Measurements from ENCODE around the gene LARP4.
"Not testable (repeated sequence)": the region's sequence is repeated elsewhere in the genome, so short reads cannot be mapped to it uniquely, and the experiment has no call there.

LARP4 gene

DNA sequence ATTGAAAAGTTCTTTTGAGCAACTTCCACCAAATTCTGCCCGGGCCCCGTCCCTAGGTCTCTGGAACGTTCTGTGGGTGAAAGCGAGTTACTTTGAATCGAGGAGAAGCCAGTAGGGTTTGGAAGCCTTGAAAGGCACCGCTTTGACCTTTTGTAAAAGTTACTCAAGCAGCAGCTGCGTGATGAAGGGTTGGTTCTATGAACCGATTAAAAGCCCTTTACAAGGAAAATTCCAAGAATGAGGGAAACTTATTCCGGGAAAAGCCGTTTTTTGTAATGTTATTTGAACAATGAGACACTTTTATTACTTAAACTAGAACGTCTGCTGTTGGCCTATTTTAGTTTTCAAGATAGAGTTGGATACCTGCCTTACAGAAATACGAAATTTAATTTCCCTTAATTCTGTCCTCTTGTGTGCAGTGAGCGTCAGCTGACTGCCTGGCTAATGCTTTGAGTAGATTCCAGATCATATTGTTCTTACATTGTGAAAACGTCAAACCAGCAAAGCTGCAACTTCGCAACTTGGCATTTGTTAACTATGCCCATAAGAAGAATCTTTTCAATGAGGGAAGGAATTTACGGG is 906 bp downstream of the LARP4 start:
- DNase-seq (ENCODE audit: low read depth in 2 of 2) = no peak

DNA sequence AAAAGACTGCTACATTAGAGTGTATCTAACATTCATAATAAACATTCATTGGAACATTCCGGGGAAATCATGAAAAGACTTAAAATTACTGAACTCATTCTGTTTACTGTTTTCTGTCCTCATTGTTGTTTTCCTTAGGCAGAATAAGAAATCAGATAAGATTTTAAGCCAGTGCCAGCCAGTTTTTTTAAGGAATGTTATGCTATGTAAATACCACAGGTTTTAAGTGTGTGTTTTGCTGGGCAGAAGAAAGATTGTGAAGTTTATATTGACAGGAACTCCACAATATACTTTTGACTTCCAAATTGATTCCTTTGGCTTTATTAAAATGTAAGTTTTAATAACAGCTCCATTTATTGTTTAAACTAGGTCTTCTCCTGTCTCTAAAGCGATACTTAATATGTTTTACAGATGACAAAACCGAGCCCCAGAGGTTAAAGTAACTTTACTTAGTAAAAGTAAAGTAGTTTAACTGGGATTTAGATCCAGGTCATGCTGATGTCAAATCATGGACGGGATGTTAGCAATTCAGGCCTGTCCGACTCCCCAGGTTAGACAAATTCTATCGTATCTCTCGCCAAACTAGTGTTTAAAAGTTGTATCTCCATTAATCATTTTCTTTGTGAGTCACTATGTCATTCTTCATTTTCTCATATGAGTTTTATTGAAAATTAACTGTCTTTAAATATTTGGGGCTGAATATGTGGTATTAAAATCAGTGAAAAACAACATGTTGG is 1.7 kb downstream of the LARP4 start:
- DNase-seq (ENCODE audit: low read depth in 2 of 2) = no peak

DNA sequence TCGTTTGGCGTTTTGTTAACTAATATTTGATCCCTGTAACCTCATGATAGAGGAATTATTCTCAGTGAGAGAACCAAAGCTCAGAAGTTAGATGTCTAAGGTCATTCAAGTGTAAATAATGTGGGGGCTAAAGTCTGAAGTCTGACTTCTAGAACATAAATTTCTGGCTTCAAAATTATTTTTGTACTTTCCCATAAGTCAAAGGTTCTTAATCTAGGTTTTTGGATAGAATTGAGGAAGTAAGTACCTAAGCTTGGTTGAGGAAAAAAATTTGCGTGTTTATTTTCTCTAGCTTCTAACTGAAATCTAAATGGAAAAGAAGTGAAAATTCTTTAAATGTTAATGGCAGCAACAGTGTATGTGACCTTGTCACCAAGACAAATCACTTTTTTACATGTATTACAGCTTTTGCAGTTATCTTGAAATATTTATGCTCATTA is 2.3 kb downstream of the LARP4 start:
- no peak for DNase-seq (ENCODE audit: low read depth in 2 of 2)

DNA sequence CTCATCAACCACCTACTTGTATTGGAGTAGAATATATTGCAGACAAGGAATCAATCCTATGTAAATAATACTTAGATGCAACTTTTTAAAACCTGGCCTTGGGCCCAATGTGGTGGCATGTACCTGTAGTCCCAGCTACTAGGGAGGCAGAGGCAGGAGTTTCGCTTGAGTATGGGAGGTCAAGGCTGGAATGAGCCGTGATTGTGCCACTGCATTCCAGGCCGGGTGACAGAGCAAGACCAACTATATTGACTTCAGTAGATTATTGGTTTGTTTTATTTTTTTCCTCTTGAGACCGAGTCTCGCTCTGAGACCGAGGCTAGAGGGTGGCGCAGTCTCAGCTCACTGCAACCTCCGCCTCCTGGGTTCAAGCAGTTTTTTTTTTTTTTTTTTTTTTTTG is 3.6 kb downstream of the LARP4 start:
- no peak for DNase-seq (ENCODE audit: low read depth in 2 of 2)

DNA sequence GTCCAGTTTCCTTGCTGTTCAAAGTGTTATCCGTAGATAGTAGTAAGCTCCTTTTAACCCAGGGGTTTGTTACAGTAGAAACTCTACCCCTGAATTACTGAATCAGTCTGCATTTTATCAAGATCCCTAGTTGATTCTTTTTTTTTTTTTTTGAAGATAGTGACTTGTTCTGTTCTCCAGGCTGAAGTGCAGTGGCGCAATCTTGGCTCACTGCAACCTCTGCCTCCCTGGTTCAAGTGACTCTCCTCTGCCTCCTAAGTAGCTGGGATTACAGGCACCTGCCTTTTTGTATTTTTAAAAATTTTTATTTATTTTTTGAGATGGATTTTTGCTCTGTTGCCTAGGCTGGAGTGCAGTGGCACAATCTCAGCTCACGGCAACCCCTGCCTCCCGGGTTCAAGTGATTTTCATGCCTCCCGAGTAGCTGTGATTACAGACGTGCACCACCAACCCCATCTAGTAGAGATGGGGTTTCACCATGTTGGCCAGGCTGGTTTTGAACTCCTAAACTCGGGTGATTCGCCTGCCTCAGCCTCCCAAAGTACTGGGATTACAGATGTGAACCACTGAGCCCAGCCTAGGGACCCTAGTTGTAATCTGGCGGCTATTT is 10.5 kb downstream of the LARP4 start:
- no peak for DNase-seq (ENCODE audit: low read depth in 2 of 2)

DNA sequence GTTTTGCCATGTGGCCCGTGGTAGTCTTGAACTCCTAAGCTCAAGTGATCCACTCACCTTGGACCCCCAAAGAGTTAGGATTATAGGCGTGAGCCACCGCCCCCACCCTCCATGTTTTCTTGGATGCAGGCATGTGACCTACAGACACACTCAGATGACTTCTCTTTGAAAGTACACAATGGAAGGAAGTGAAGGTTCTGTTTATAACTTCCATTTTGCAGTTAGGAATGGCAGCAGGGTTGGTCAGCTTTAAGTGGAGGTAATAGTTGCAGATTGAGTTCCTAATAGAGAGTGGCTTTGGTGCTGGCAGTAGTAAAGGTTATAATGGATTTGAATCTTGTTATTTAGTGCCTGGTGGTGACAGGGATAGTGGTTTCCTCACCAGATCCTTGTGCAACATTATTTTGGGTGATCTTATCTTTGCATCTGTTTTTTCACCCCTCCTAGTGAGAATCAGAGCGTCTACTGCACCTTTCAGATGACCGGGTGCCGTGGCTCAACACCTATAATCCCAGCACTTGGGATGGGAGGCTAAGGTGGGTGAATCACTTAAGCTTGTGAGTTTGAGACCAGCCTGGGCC is 15.3 kb downstream of the LARP4 start:
- DNase-seq (ENCODE audit: low read depth in 2 of 2) = no peak

DNA sequence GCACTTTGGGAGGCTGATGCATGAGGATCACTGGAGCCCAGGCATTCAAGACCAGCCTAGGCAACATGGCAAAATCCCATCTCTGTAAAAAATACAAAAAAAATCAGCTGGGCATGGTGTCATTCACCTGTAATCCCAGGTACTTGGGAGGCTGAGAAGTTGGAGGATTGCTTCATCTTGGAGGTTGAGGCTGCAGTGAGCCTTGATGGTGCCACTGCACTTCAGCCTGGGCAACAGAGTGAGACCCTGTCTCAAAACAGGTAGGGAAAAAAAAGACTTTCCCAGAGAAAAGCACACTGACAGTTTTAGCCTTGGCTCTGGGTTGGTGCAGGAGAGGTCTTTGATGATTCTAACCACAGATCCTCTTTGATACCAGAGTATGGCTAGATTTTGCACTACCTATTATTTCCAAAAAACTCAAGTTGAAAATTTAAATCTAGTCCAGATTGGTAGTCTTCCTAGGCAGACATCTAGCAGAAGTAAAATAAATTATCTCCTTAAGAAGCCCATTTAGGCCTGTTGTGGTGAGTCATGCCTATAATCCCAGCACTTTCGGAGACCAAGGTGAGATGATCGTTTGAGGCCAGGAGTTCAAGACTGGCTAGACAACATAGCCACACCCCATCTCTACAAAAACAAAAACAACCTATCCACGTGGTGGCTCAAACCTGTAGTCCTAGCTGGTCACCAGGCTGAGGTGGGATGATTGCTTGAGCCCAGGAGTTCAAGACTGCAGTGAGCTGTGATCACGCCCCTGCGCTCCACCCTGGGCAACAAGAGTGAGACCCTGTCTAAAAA is 18.6 kb downstream of the LARP4 start:
- DNase-seq (ENCODE audit: low read depth in 2 of 2) = no peak

DNA sequence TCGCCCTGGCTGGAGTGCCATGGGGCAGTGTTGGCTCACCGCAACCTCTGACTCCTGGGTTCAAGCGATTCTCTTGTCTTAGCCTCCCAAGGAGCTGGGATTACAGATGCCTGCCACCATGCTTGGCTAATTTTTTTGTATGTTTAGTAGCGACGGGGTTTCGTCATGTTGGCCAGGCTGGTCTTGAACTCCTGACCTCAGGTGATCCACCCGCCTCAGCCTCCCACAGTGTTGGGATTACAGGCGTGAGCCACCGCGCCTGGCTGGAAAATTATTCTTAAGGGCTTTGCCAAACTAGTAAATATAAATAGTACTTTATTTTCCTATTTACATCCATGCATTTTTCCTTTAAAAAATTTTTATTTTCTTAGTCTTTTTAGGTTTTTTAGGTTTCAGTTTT is 22.2 kb downstream of the LARP4 start:
- not testable (repeated sequence) for DNase-seq (ENCODE audit: low read depth in 2 of 2)

DNA sequence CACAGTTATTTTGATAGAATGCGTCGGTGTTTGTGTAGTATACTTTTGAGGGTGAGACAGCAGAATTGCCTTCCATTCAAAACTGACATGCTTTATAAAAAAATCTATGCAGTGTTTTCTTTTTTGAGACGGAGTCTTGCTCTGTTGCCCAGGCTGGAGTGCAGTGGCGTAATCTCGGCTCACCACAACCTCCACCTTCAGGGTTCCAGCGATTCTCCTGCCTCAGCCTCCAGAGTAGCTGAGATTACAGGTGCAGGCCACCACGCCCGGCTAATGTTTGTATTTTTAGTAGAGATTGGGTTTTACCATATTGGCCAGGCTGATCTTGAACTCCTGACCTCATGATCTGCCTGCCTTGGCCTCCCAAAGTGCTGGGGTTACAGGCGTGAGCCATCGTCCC is 22.7 kb downstream of the LARP4 start:
- not testable (repeated sequence) for DNase-seq (ENCODE audit: low read depth in 2 of 2)

DNA sequence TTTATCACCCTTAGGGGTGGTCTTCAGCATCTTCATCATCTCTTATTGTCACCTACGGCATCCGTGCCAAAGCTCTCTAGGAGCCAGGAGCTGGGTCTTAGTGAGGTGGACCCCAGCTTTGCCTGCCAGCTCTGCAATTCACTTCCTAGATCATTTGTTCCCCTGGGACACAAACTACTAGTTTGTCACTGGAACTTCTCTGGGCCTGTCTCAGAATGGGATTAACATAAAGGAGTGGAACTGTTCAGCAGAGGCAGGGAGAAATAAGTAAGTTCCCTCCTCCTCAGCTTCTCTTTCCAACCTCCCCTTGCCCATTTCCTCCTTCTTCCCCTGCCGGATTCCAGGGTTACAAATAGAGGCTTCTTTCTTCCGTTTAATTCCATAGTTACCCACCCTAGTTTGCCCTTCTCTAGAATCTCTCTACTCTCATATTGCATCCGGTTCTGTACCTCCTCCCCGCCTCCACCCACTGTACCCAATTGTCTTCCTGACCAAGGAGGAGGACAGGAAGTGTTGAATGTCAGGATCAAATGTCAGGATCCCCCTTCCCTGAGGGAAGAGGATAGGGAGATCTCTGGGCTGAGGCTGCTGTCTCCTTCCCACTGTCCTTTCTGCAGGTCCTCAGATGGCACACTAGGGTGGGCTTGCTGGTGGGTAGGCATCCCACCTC is 25.0 kb downstream of the LARP4 start:
- no peak for DNase-seq (ENCODE audit: low read depth in 2 of 2)

DNA sequence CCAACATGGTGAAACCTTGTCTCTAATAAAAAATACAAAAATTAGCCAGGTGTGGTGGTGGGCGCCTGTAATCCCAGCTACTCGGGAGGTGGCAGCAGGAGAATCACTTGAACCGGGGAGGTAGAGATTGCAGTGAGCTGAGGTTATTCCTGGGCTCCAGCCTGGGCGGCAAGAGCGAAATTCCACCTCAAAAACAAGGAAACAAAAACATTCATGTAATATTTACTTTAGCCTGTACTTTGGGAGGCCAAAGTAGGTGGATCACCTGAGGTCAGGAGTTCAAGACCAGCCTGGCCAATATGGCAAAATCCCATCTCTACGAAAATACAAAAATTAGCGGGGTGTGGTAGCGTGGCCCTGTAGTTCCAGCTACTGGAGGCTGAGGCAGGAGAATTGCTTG is 31.0 kb downstream of the LARP4 start:
- not testable (repeated sequence) for DNase-seq (ENCODE audit: low read depth in 2 of 2)

DNA sequence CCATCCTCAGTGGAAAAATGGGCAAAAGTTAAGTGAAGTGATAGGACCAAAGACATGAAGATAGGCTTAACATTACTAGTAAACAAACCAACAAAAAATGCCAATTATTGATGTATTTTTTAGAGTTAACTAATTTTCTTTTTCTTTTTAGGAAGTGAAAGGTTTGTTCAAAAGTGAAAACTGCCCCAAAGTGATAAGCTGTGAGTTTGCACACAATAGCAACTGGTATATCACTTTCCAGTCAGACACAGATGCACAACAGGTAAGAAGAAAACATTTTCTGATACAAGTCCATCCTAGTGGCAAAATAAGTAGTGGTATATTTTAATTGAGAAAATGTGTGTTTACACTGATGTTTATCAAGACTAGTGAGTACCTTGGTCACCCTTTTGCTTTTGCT is 39.6 kb downstream of the LARP4 start:
- DNase-seq (ENCODE audit: low read depth in 2 of 2) = no peak

DNA sequence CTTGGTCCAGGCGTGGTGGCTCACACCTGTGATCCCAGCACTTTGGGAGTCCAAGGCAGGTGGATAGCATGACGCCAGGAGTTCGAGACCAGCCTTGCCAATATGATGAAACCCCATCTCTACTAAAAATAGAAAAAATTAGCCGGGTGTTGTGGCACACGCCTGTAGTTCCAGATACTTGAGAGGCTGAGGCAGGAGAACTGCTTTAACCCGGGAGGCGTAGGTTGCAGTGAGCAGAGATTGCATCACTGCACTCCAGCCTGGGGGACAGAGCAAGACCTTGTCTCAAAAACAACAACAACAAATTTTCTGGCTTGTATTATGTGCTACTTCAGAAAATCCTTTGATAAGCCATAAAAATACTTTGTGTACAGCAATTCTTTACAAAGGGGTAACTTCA is 41.1 kb downstream of the LARP4 start:
- no peak for DNase-seq (ENCODE audit: low read depth in 2 of 2)

DNA sequence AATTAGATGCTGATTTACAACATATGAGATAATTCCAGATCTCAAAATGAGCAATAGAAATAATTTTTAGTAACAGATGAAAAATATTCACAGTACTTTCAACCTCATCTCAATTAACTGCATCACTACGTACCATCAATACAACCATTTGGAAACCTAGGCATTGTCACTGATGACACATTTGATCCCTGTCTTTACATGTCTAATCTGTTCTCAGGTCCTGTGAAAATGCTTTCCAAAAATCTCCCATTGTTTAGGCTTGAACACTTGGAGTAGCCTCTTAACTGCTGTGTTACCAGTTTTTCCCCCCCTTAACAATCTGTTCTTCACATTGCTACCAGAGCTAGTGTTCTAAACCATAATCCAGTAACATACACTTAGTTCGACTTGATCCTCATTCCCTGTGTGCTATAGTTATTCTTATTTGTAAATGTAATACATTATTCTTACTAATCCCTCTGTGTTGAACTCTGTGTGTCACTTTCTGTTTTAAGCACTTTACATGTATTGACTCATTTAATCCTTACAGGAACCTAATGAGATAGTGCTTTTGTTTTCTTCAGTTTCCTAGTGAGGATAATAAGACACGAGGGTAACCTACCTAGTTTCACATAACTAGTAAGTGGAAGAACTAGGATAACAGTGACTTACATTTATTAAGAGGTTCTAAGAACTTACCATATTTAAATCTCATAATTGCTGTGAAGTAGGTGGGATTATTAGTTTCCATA is 41.7 kb downstream of the LARP4 start:
- DNase-seq (ENCODE audit: low read depth in 2 of 2) = no peak

DNA sequence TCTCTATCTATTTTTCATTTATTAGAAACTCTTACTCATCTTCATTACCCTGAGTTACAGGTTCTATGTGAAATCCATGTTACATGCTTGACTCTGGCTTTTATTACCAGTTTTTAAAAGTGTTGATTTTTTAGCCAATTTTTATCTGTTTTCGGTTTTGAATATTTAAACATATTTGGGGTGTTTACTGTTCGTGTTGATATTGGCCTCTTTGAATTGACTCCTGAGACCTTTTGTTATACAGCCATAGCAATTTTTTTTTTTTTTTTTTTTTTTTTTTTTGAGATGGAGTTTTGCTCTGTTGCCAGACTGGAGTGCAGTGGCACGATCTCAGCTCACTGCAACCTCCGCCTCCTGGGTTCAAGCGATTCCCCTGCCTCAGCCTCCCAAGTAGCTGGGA is 49.0 kb downstream of the LARP4 start:
- not testable (repeated sequence) for DNase-seq (ENCODE audit: low read depth in 2 of 2)

DNA sequence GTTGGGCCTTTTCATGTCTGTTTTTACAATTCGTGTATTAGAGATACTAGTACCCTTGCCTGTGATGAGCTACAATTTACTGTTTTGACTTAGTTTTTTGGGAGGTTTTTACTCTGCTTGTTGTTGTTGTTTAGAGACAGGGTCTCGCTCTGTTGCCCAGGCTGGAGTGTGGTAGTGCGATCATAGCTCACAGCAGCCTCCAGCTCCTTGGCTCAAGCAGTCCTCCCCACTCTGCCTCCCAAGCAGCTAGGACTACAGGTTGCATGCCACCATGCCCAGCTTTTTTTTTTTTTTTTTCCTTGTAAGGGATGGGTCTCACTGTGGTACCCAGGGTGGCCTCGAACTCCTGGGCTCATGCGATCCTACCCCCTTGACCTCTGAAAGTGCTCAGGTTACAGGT is 52.1 kb downstream of the LARP4 start:
- no peak for DNase-seq (ENCODE audit: low read depth in 2 of 2)

DNA sequence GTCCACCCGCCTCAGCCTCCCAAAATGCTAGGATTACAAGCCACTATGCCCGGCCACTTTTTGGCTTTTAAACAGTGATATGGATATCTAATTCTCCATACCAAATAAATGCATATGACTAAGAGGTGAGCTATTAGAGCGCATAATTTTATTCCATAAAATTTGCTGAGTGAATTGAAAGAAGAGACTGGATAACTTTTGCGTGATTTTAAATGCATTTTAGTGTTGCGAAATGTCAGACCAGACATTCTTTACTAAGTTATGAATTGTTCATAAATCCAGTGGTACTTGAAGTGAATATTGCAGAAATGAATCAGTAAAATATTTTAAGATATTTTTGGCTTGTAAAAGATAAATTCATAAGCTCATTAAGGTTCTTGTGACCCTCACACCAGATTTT is 53.2 kb downstream of the LARP4 start:
- no peak for DNase-seq (ENCODE audit: low read depth in 2 of 2)

DNA sequence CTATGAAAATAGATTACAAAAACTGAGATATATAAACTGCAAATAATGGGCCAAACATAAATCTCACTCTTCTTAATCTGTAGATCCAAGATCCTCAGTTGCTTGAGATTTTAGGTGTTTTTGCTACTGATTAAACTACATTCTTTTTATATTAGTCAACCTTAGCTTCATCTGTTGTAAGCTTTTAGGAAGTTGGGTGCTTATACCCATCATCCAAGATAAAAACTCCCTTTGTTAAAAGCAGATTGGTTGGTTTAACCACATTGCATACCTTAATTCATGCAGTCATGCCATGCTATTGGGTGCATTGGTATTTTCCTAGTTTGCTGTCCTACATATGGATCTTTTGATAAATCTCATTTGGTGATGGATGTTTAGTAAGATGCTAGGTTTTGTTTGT is 57.9 kb downstream of the LARP4 start:
- no peak for DNase-seq (ENCODE audit: low read depth in 2 of 2)

DNA sequence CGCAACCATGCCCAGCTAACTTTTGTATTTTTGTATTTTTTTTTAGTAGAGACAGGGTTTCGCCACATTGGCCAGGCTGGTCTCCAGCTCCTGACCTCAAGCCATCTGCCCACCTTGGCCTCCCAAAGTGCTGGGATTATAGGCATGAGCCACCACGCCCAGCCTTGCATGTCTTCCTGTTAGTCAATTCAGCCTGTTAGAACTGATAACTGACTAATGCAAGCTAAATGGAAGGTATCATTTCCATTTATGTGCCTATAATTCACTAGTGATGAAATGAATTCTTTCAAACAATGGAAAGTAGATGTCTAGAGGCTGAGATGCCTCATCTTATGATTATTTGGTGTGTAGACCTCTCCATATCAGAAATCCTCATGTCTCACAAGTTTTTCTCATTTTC is 66.8 kb downstream of the LARP4 start:
- no peak for DNase-seq (ENCODE audit: low read depth in 2 of 2)

DNA sequence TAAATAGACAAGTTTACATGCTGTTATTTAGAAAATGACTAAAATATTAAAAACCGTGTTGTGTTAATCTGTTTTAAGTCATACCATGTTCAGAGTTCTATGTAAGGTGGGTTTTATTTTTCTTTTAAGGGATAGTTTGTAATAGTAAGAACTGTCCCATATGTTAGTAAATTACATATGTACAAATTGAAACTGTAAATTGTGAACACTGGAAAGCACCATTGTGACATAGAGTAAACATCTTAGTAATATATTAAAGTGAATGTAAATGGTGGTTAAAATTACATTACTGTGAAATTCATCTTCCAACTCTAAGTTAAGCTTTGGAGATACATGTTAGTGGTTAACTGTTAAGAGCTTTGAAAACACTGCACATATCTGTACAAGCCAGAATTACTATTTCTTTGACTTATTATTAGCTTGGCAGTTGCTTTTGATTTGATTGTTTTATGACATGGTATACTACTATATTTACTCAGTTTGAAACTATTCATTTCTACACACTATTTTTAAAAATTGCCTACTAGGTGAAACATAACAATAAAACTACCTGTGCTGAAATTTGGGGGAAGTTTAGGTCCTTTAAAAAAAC is 76.7 kb downstream of the LARP4 start:
- no peak for DNase-seq (ENCODE audit: low read depth in 2 of 2)

DNA sequence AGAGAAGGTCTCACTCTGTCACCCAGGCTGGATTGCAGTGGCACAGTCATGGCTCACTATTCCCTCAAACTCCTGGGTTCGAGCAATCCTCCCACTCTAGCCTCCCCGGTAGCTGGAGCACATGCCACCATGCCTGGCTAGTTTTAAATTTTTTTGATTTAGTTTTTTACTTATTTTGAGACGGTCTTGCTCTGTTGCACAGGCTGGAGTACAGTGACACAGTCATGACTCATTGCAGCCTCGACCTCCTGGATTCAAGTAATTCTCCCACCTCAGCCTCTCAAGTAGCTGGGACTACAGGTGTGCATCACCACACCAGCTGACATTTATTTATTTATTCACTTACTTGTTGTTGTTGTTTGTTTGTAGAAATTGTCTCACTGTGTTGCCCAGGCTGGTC is 81.9 kb downstream of the LARP4 start:
- DNase-seq (ENCODE audit: low read depth in 2 of 2) = no peak
